ENCODE results near the gene RGS14. TPM values are rescaled to one million over a fixed set of nuclear protein-coding genes. Genes with fewer than 3 reads are reported as not detected.
A peak's percentile ranks its signal among the peaks of the same experiment; 100 is the strongest.

RGS14 gene
- total RNA-seq, 1 donor from 2014 or later = 16.2 TPM

- no peaks in the 10 kb centered on the region for H3K9me3 ChIP-seq
- H3K36me3 ChIP-seq = peaks cover 6% of the 10 kb centered on the region
- peak; percentile 59 for DNase-seq
- ATAC-seq = peak; percentile 47 to 68
- TF ChIP-seq CTCF (IDR thresholded peaks at IDR 0.05) = no peak
- no peak overlapping the region for H3K4me3 ChIP-seq
- intact Hi-C loops (cut with DNase I) = no loop called here
- no peaks in the 10 kb centered on the region for H3K4me1 ChIP-seq
- H3K27me3 ChIP-seq (ENCODE audit: low read depth) = no peaks in the 10 kb centered on the region
- no peak overlapping the region for H3K27ac ChIP-seq
Measured at GRCh38 chr5:177320879-177321278, 36.8 kb upstream of the RGS14 start.

DNA sequence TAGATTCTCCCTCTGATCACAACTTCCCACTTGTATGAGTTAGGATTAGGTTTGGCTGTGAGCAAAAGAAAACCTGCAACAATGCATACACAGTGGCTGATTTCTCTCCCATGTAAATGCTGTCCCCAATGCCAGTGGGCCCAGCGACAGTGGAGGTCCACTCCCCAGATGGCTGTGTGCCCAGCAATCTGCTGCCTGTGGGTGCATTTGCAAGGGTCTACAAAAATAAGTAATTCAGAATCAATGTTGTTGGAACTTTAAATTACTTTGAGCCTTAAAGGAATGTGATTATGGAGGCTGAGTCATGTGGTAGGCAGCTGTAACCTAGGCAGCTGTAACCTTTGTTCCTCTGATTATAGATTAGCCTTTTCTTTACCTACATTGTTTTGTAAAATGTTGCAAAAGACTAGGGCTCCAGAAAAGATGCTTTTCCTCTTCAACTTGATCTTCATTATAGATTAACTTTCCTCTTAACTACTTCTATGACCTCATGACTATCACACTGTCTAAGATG, 31.8 kb upstream of the RGS14 start:
- intact Hi-C loops (cut with DNase I) = no loop called here
- DNase-seq = peak; percentile 11
- Histone ChIP-seq H3K27me3 (ENCODE audit: low read depth) (no peaks in the 10 kb centered on the region), H3K4me1 (peaks cover 5% of the 10 kb centered on the region), H3K9me3 (no peaks in the 10 kb centered on the region), H3K4me3 (no peak overlapping the region), H3K27ac (no peak overlapping the region), H3K36me3 (peaks cover 15% of the 10 kb centered on the region)
- no peak for TF ChIP-seq CTCF (IDR thresholded peaks at IDR 0.05)
- no peak for ATAC-seq

GRCh38 chr5:177327539-177328522, 29.9 kb upstream of the RGS14 start:
- H3K27ac ChIP-seq = peak overlapping the region; percentile 53

GRCh38 chr5:177328545-177329231, 29.0 kb upstream of the RGS14 start:
- DNase-seq = peak; percentile 31
- Histone ChIP-seq H3K27me3 (ENCODE audit: low read depth) (no peaks in the 10 kb centered on the region), H3K4me1 (peaks cover 5% of the 10 kb centered on the region), H3K27ac (no peak overlapping the region), H3K4me3 (no peak overlapping the region), H3K9me3 (no peaks in the 10 kb centered on the region), H3K36me3 (peaks cover 43% of the 10 kb centered on the region)
- no peak for ATAC-seq
- intact Hi-C loops (cut with DNase I) = no loop called here
- no peak for TF ChIP-seq CTCF (IDR thresholded peaks at IDR 0.05)

More at GRCh38 chr5:177327539-177328522, 29.9 kb upstream of the RGS14 start:
- Histone ChIP-seq H3K36me3 (peaks cover 34% of the 10 kb centered on the region), H3K27me3 (ENCODE audit: low read depth) (no peaks in the 10 kb centered on the region), H3K9me3 (no peaks in the 10 kb centered on the region), H3K4me3 (no peak overlapping the region), H3K4me1 (peaks cover 5% of the 10 kb centered on the region)
- DNase-seq = peak; percentile 42
- ATAC-seq = peak; percentile 48 to 49
- TF ChIP-seq CTCF (IDR thresholded peaks at IDR 0.05) = no peak
- intact Hi-C loops (cut with DNase I) = no loop called here

DNA sequence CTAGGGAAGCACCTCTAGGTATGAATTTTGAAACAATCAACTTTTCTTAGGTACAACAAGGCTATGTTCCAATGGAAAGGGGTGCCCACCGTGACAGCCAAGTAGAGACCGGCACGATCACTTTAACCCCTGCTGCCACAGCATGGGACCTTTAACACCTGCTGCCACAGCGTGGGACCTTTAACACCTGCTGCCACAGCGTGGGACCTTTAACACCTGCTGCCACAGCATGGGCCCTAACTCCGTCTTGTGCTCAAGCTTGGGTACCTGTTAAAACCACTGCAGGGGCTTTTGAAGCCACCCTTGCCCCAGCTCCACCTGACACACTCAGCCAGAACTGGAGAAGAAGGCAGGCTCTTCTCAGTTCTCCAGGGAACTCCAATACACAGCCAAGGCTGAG, 27.8 kb upstream of the RGS14 start:
- Histone ChIP-seq H3K27me3 (ENCODE audit: low read depth) (no peaks in the 10 kb centered on the region), H3K27ac (no peak overlapping the region), H3K36me3 (peaks cover 55% of the 10 kb centered on the region), H3K4me1 (peaks cover 5% of the 10 kb centered on the region), H3K9me3 (no peaks in the 10 kb centered on the region), H3K4me3 (no peak overlapping the region)
- DNase-seq = peak; percentile 30
- no peak for TF ChIP-seq CTCF (IDR thresholded peaks at IDR 0.05)
- intact Hi-C loops (cut with DNase I) = no loop called here
- no peak for ATAC-seq

All from lower lobe of right lung (tissue), 2 donors.